Upper lobe of left lung (tissue), 4 donors: ENCODE measurements around the gene CYSTM1.

Experiments
- POLR2AphosphoS5 ChIP-seq, 2 donors: sonication (generic); formaldehyde crosslinking; IDR thresholded peaks; one replicate each; pipeline ENCODE4 v1.5.1; 2017; ENCODE audit warnings: antibody characterized with exemption in 2 of 2
- TF ChIP-seq, protein P1 (sequence below), 6 experiments: fragments of 450-650 bp in 4 of 6; fragments of 200-600 bp in 2 of 6; sonication (generic) in 2 of 6; IDR thresholded peaks; one replicate each; pipeline ENCODE4 v1.5.1; 2016 to 2019; ENCODE audit warnings: antibody characterized with exemption in 6 of 6

DNA sequence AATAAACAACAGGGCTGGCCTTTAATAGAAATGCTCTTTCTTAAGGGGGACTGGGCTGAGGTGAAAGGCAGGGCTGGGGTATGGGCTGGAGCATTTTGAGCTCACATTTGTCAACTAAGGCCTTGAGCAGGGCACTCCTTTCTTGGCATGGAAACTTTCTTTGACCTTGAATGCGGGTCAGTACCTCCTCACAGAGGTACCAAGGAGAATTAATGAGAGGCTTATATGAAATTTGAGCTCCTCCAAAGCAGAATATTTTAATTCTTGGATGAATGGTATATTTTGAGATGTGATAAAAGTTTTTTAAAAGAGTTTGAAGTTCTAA, 3.1 kb downstream of the CYSTM1 start:
- TF ChIP-seq, protein P1, sequence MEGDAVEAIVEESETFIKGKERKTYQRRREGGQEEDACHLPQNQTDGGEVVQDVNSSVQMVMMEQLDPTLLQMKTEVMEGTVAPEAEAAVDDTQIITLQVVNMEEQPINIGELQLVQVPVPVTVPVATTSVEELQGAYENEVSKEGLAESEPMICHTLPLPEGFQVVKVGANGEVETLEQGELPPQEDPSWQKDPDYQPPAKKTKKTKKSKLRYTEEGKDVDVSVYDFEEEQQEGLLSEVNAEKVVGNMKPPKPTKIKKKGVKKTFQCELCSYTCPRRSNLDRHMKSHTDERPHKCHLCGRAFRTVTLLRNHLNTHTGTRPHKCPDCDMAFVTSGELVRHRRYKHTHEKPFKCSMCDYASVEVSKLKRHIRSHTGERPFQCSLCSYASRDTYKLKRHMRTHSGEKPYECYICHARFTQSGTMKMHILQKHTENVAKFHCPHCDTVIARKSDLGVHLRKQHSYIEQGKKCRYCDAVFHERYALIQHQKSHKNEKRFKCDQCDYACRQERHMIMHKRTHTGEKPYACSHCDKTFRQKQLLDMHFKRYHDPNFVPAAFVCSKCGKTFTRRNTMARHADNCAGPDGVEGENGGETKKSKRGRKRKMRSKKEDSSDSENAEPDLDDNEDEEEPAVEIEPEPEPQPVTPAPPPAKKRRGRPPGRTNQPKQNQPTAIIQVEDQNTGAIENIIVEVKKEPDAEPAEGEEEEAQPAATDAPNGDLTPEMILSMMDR (IDR thresholded peaks at IDR 0.05): no peak
- TF ChIP-seq POLR2AphosphoS5 (IDR thresholded peaks at IDR 0.05): no peak
